Measurements from ENCODE around the gene CHML. TPM values are rescaled to one million over a fixed set of nuclear protein-coding genes. Genes with fewer than 3 reads are reported as not detected.

Gene CHML
- total and polyA plus RNA-seq, 10 of the 15 experiments (the other 5 are each of a cell fraction or from before 2014, with no cell fraction given): 2.0 to 15.5 (median 6.0) TPM

GRCh38 chr1:241639623-241640148 lies 483 bp downstream of the CHML start:
- no peaks in the 10 kb centered on the region; the same call in 2 of the 3 replicates for H3K9me3 ChIP-seq (replicated peaks; ENCODE audit: control insufficient read depth, insufficient read depth, low read length)
- H3K4me1 ChIP-seq (ENCODE audit: control insufficient read depth, insufficient read depth, low read length): peaks cover 10% of the 10 kb centered on the region
- in situ Hi-C loops (cut with MboI): no loop called here
- intact Hi-C loops (cut with micrococcal nuclease; ENCODE audit: unreplicated experiment): loop anchor here (5.0 kb wide), 1 partner anchor 208 kb away; the partner anchor contains the start of gene EXO1
- H3K27me3 ChIP-seq (replicated peaks in 1 of 2; ENCODE audit: control insufficient read depth in 2 of 2, insufficient read depth in 2 of 2, low read length in 1 of 2): no peaks in the 10 kb centered on the region
- CTCF ChIA-PET: interaction anchor here (0.7 kb wide), 1 partner anchor 208 kb away, joined by 3 read pairs; the partner anchor contains the start of gene EXO1
- TF ChIP-seq ESRRA (IDR thresholded peaks at IDR 0.05; ENCODE audit: low read length) (no peak), RELB (IDR thresholded peaks at IDR 0.05; ENCODE audit: low read depth) (no peak), EGR1 (IDR thresholded peaks at IDR 0.05; ENCODE audit: borderline replicate concordance in 1 of 2, low read depth in 2 of 2, low read length in 2 of 2) (0 out of 3 replicates have a peak, but pooled peaks of 1 of the 2 experiments have one; percentile 1), CREM (IDR thresholded peaks at IDR 0.05; ENCODE audit: low read depth) (no peak), ATF2 (IDR thresholded peaks at IDR 0.05; ENCODE audit: low read length) (no peak), CEBPZ (IDR thresholded peaks at IDR 0.05; ENCODE audit: low read depth, low read length) (no peak), CHD4 (IDR thresholded peaks at IDR 0.05) (no peak), CTCF (IDR thresholded peaks at IDR 0.05 in 2 of 3, conservative IDR thresholded peaks at IDR 0.05 in 1 of 3; ENCODE audit: control insufficient read depth in 2 of 3, extremely low read depth in 1 of 3, insufficient read depth in 1 of 3, low read depth in 3 of 3, low read length in 3 of 3) (no peak), KLF5 (IDR thresholded peaks at IDR 0.05; ENCODE audit: partially characterized antibody) (no peak), ZNF384 (IDR thresholded peaks at IDR 0.05; ENCODE audit: borderline replicate concordance, low read depth, low read length) (no peak), DPF2 (IDR thresholded peaks at IDR 0.05) (peak; percentile 44; the same call in 1 of the 2 replicates), SP1 (IDR thresholded peaks at IDR 0.05; ENCODE audit: low read depth, low read length) (peak; percentile 7), YY1 (IDR thresholded peaks at IDR 0.05; ENCODE audit: low read depth, low read length) (peak; percentile 35; the same call in 1 of the 2 replicates), WRNIP1 (IDR thresholded peaks at IDR 0.05; ENCODE audit: borderline replicate concordance, low read depth, low read length) (no peak)
- BruUV-seq (replicated peaks): no TSS peak
- SMC1A ChIA-PET (ENCODE audit: uncharacterized antibody, unreplicated experiment): interaction anchor here (1.4 kb wide), 1 partner anchor 31 kb away, joined by 3 read pairs; no protein-coding TSS in a partner anchor
- peak overlapping the region; percentile 95 for H2AFZ ChIP-seq (ENCODE audit: control insufficient read depth, low read depth, low read length)
- no peaks in the 10 kb centered on the region for H4K20me1 ChIP-seq (ENCODE audit: control insufficient read depth, insufficient read depth)
- H3K36me3 ChIP-seq (ENCODE audit: control insufficient read depth in 2 of 2, insufficient read depth in 2 of 2, low read length in 1 of 2): no peaks in the 10 kb centered on the region
- RAD21 ChIA-PET (ENCODE audit: unreplicated experiment): no interaction called here
- no peak for FAIRE-seq
- peak overlapping the region; percentile 87 for H3K4me2 ChIP-seq (ENCODE audit: control insufficient read depth, insufficient read depth)
- WGBS (ENCODE audit: insufficient coverage, insufficient replicate concordance, low lambda C conversion rate, missing lambda C conversion rate): 1% methylated on average over 11 of the region's 42 CpGs
- ATAC-seq: peak; percentile 58
- peak overlapping the region; percentile 85 for H3K9ac ChIP-seq (ENCODE audit: control insufficient read depth, insufficient read depth, low read length)
- DNase-seq (ENCODE audit: low read depth, low spot score): no peak
- peaks cover 39% of the 10 kb centered on the region for H3K79me2 ChIP-seq (ENCODE audit: control insufficient read depth, insufficient read depth, low read length)
- POLR2A ChIA-PET: no interaction called here
- H3K27ac ChIP-seq (ENCODE audit: control insufficient read depth, insufficient read depth): peak overlapping the region; percentile 75
- peak overlapping the region; percentile 94 for H3K4me3 ChIP-seq

All from GM12878 (cell line).